GM19099 (cell line): Measurements from ENCODE around the gene AGO3.

Experiments used
- POLR2A ChIP-seq: IDR thresholded peaks from 3 replicates; pipeline ENCODE4 v1.6.1; 2011; ENCODE audit warnings: low read depth; ENCODE audit not compliant: insufficient read length; ENCODE audit errors: extremely low read depth

AGO3 gene

GRCh38 chr1:35901235-35901634 lies 29.7 kb upstream of the AGO3 start:
- TF ChIP-seq POLR2A, result no peak

DNA sequence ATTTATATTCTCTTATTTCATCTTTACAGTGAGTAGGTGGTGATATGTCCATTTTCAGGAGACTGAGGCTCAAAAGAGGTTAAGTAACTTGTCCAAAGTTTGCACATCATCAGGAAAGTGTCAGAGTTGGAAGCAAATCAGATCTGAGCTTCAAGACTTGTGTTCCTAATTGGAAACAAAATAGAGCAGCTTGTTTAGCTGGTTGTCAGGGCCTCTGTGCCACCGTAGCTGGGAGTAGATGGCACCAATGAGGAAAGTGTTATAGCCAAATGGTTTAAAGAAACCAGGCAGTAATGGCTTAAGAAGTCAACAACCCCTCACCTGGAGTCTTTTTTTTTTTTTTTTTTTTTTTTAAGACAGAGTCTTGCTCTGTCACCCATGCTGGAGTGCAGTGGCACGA lies 28.2 kb upstream of the AGO3 start:
- TF ChIP-seq POLR2A, result no peak

DNA sequence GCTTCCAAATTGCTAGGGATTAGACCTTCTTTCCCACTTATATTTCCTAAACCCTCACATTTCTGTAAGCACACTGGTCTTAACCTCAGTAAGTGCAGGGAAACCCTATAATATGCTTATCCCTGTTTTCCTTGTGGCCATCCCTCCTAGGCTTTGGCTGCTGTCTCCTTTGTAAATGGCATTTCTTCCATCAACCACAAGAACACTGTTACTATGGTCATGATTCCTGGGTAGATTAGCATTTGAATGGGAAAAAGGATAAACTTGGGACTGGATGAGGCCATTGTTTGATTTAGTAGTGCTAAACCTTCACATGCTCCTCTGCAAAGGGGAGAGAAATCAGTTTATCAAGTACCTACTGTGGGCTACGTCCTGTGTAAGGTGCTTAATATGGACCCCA lies 16.2 kb upstream of the AGO3 start:
- no peak for TF ChIP-seq POLR2A

GRCh38 chr1:35915693-35916092 lies 15.2 kb upstream of the AGO3 start:
- TF ChIP-seq POLR2A, result no peak

GRCh38 chr1:35923791-35924221 lies 7.1 kb upstream of the AGO3 start:
- TF ChIP-seq POLR2A, result no peak

DNA sequence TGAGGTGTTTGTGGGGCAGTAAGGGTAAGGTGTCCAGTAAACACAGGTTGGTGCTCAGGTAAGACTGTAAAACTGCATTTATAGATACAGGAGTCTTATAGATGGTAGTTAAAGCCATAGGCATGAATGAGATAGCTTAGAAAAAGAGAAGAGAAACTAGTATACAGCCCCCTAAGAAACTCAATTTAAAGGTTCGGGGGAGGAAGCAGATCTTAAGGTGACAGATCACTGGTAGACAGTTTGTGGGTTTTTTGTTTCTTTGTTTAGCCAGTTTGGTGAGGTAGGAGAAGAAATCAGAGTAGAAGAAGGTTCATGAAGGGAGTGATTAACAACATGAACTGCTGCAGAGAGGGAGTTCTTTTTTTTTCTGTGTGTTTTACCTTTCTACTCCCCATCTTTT lies 6.1 kb upstream of the AGO3 start:
- TF ChIP-seq POLR2A, result no peak

- no peak for TF ChIP-seq POLR2A
Measured at GRCh38 chr1:35925741-35926140, 5.2 kb upstream of the AGO3 start.

DNA sequence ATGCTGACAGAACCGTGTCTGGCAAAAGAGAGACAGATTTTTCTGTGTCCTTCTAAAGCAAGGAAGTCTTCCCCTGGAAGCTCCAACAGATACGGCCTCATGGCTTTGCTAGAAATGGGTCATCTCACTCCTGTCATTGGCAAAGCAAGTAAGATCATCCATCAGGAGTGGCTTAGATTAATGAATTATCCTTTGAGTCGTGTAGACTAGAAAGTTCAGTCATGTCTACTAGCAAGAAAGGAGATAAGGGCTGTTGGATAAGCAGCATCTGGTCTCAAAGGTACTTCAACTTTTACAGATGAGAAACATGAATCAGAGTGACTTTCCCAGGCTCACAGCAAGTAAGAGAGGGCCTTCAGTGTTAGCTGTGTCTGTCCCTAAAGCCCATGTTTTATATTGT lies 3.4 kb upstream of the AGO3 start:
- TF ChIP-seq POLR2A, result no peak

- TF ChIP-seq POLR2A, result no peak
Measured at GRCh38 chr1:35929730-35930592, 944 bp upstream of the AGO3 start.

GRCh38 chr1:35931446-35932157 lies 697 bp downstream of the AGO3 start:
- TF ChIP-seq POLR2A, result no peak

DNA sequence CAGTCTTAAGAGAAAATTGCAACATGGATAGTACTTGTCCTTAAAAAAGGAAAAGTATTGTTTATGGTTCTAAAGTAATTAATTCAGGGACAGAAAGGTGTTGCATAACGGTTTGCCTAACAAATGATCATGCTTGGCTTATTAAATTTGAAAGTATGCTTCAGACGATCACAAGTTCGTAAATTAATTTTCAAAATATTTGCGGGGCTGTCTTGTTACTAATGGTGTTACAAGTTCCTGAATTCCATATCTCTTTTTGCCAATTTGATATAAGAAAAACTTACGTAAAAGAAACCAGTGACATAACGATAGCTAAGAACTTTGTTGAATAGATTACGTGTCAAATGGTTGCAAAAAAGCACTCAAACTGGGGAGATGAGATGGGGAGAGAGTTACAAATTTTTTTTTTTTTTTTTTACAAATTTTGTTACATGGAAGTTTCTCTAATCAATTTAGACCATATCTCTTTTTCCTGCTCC lies 1.3 kb downstream of the AGO3 start:
- TF ChIP-seq POLR2A, result no peak

GRCh38 chr1:35932941-35933340 lies 2.0 kb downstream of the AGO3 start:
- no peak for TF ChIP-seq POLR2A

DNA sequence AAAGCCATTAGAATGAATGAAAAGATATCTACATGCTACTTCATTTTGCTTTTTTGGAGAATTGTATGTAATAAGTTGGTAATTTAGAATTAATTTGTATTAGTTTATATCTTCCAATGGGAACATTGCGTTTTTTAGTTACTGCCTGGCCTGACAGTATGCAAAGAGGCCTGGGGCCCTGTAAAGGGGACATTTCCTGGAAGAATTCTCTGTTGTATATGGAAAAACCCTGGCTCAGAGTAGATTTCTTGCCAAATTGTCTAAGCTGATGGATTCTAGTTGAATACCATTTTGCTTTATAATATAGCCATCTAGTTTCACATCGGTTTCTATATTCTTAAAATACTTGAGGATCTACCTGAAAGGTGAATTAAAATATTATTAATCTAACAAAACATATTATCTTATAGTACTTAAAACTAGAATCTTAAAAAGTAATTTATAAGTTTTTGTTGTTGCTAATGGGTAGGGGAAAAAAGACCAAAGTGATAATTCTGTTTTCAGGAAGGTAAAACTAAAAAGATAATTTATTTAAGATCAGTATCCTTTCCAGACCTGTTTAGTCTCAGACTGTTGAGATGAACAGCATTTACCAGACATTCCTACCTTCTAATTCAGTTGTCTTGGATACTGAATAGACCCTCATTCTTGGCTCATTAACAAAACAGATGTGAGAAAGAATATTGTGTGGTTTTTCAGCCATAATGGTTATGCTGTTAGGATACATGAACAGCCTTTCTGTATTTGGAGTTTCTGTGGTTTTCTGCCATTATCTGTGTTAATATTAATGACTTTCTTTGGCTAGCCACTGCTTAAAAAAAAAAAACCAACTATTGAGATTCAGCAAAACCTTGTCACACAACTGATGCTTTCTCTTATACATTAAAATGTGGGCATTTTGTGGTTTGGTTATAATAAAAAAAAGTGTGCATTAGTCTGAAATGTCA lies 4.8 kb downstream of the AGO3 start:
- TF ChIP-seq POLR2A, result no peak

DNA sequence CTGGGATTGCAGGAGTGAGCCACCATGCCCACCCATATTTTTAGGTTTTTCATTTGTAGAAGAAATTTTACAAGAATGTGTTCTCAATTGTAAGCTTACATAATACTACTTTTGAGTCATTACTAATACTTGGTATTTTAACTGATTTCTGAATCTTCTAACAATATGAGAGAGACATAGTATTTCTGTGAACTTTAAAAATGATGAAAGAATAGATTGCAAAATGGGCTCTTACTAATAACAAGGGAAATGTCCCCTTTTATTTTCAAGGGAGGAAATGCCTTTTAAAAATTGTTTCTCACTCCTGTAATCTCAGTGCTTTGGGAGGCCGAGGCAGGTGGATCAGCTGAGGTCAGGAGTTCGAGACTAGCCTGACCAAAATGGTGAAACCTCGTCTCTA lies 5.9 kb downstream of the AGO3 start:
- TF ChIP-seq POLR2A, result no peak

- TF ChIP-seq POLR2A, result no peak
Measured at GRCh38 chr1:35939484-35939883, 8.6 kb downstream of the AGO3 start.

DNA sequence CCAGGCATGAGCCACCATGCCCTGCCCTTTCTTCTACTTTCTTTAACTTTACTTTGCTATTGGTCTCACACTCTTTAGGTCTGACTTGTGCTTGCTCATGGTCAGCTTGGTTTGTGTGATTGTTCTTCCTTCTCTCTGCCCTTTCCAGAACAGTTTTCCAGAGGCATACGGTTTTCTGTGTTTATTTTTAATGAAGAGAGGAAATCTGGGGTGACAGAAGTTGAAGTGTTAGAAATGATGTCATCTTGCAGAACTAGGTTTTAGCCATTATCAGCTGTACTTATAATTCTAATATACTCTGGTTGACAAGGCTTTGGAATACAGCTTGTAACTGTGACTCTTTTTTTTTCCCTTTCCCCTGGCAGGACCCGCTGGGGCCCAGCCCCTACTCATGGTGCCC lies 14.4 kb downstream of the AGO3 start:
- TF ChIP-seq POLR2A, result no peak

DNA sequence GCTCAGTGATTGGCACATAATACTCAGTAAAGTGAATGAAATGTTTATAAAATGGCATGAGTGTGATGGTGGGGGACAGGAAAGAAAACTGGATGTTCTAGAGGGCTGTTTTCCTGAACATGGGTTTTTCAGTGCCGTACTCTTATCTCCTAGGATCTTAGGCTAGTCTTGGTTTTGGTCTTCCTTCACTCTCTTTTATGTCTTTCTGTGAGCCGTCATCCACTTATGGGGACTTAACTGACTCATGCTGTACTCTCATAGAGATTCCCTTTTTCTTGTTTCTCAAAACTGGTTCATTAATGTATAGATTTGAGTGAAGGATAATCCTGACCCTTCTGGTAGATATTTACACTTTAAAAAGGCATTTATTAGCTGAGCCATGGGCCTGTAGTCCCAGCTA lies 16.6 kb downstream of the AGO3 start:
- TF ChIP-seq POLR2A, result no peak
